Uterus (tissue), 2 donors: ENCODE results near the gene TSPAN5.

ENCODE experiments used
- POLR2A ChIP-seq, 2 donors: fragments of 450-650 bp; IDR thresholded peaks; one replicate each; pipeline ENCODE4 v1.6.1; 2016; ENCODE audit warnings: antibody characterized with exemption in 2 of 2, mild to moderate bottlenecking in 1 of 2, moderate library complexity in 1 of 2
- TF ChIP-seq, protein P1 (sequence below), 4 experiments: fragments of 200-600 bp in 2 of 4; fragments of 450-650 bp in 2 of 4; sonication (generic) in 2 of 4; IDR thresholded peaks; one replicate each; pipeline ENCODE4 v1.5.1; 2016 to 2019; ENCODE audit warnings: antibody characterized with exemption in 4 of 4, mild to moderate bottlenecking in 2 of 4, moderate library complexity in 1 of 4

DNA sequence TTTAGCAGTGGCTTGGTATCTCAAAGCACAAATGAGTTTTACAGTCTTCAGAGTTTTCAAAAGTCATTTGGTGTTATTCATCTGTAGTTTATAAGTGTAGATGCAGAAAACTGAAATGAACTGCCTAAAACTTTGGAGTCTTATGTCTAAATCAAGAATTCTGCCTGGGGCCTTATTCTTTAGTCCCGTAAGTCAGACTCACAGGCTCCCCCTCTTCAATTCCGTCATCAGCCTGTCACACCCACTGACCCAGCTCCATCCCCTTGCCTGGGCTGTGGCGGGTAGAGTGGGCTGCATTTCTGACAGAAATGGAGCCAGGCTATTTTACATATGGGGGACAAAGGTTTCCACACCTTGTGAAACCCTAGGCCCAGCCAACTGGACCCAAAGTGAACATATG, 44.3 kb downstream of the TSPAN5 start:
- TF ChIP-seq, protein P1, sequence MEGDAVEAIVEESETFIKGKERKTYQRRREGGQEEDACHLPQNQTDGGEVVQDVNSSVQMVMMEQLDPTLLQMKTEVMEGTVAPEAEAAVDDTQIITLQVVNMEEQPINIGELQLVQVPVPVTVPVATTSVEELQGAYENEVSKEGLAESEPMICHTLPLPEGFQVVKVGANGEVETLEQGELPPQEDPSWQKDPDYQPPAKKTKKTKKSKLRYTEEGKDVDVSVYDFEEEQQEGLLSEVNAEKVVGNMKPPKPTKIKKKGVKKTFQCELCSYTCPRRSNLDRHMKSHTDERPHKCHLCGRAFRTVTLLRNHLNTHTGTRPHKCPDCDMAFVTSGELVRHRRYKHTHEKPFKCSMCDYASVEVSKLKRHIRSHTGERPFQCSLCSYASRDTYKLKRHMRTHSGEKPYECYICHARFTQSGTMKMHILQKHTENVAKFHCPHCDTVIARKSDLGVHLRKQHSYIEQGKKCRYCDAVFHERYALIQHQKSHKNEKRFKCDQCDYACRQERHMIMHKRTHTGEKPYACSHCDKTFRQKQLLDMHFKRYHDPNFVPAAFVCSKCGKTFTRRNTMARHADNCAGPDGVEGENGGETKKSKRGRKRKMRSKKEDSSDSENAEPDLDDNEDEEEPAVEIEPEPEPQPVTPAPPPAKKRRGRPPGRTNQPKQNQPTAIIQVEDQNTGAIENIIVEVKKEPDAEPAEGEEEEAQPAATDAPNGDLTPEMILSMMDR (IDR thresholded peaks at IDR 0.05) = no peak
- TF ChIP-seq POLR2A (IDR thresholded peaks at IDR 0.05) = no peak
